NB4 (cell line): ENCODE data around the gene SRRM2.

Experiments used
- DNase-seq: peaks from one replicate; pipeline ENCODE4 v3.0.0; 2010; ENCODE audit warnings: low read depth
- H3K4me3 ChIP-seq: one replicate; pipeline ENCODE4 v1.5.1; 2011; ENCODE audit warnings: mild to moderate bottlenecking, low read depth, low read length, moderate library complexity
- MYC ChIP-seq: IDR thresholded peaks from 2 replicates; pipeline ENCODE4 v1.6.1; 2011; ENCODE audit warnings: low read depth, low read length
- POLR2A ChIP-seq: IDR thresholded peaks from 2 replicates; pipeline ENCODE4 v1.6.1; 2011; ENCODE audit warnings: mild to moderate bottlenecking; ENCODE audit not compliant: insufficient read length; ENCODE audit errors: extremely low read depth
- TF ChIP-seq, protein P1 (sequence below): IDR thresholded peaks from 2 replicates; pipeline ENCODE4 v1.6.1; 2011; ENCODE audit warnings: low read depth, low read length
- TF ChIP-seq, protein P2 (sequence below): IDR thresholded peaks from one replicate; pipeline ENCODE4 v1.5.1; 2012; ENCODE audit warnings: low read depth, low read length

The SRRM2 gene

GRCh38 chr16:2706085-2706484 is 46.4 kb upstream of the SRRM2 start:
- DNase-seq, result no peak
- TF ChIP-seq MYC (no peak), POLR2A (no peak)
- TF ChIP-seq, protein P1, sequence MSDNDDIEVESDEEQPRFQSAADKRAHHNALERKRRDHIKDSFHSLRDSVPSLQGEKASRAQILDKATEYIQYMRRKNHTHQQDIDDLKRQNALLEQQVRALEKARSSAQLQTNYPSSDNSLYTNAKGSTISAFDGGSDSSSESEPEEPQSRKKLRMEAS, result no peak
- TF ChIP-seq, protein P2, sequence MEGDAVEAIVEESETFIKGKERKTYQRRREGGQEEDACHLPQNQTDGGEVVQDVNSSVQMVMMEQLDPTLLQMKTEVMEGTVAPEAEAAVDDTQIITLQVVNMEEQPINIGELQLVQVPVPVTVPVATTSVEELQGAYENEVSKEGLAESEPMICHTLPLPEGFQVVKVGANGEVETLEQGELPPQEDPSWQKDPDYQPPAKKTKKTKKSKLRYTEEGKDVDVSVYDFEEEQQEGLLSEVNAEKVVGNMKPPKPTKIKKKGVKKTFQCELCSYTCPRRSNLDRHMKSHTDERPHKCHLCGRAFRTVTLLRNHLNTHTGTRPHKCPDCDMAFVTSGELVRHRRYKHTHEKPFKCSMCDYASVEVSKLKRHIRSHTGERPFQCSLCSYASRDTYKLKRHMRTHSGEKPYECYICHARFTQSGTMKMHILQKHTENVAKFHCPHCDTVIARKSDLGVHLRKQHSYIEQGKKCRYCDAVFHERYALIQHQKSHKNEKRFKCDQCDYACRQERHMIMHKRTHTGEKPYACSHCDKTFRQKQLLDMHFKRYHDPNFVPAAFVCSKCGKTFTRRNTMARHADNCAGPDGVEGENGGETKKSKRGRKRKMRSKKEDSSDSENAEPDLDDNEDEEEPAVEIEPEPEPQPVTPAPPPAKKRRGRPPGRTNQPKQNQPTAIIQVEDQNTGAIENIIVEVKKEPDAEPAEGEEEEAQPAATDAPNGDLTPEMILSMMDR, result no peak

GRCh38 chr16:2706611-2707311 is 45.7 kb upstream of the SRRM2 start:
- no peak overlapping the region for H3K4me3 ChIP-seq
- no peak for TF ChIP-seq POLR2A
- no peak for TF ChIP-seq MYC
- no peak for DNase-seq

More at GRCh38 chr16:2706085-2706484, 46.4 kb upstream of the SRRM2 start:
- H3K4me3 ChIP-seq, result no peak overlapping the region

DNA sequence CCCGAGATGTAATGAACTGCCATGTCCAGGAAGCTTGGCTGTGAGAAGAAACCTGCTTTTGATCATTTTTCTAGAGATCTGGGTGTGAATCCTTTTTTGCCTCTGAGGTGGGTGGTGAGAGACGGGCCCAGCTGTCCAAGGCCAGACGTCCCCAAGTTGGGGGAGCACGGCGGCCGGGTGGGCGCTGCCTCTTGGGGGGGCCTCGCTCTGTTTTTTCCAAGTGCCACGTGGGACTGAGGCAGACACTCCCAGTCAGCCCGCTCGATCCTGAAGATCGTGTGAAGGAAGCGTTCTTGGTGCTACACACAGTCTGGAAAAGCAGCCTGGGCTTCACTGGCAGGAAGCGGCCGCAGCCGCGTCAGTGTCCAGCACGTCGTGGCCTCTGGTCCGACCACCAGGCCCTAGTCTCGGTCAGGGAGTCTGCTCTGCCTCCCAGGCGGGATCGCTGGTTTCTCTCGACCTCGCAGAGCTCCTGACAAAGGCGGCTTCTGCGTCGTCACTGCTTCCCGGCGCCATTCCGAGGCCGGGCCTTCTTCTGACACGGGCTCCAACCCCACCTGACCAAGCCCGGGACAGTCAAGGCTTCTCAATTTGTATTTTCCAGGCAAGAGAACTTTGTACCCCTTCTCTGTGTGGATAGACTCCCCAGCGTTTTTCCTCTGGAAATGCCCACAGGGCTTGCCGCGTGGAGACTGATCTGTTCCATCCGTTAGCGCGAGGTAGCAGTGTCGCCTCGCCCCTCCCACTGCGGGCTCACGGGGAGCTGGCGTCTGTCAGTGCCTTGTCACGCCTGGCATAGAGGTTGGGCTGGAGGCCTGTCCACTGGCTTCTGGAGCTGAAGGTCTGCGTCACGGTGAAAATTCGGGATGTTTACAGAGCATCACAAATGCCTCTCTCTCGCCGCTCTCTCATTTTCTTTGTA is 44.8 kb upstream of the SRRM2 start:
- TF ChIP-seq POLR2A (no peak), MYC (no peak)
- TF ChIP-seq, protein P2, result no peak
- TF ChIP-seq, protein P1, result no peak
- no peak overlapping the region for H3K4me3 ChIP-seq
- no peak for DNase-seq

- no peak overlapping the region for H3K4me3 ChIP-seq
Measured at GRCh38 chr16:2708290-2708639, 44.2 kb upstream of the SRRM2 start.

GRCh38 chr16:2708955-2709587 is 43.4 kb upstream of the SRRM2 start:
- no peak for TF ChIP-seq POLR2A
- no peak for TF ChIP-seq MYC
- TF ChIP-seq, protein P1, result no peak
- TF ChIP-seq, protein P2, result no peak
- no peak for DNase-seq
- no peak overlapping the region for H3K4me3 ChIP-seq

More at GRCh38 chr16:2708290-2708639, 44.2 kb upstream of the SRRM2 start:
- DNase-seq, result no peak
- TF ChIP-seq POLR2A (no peak), MYC (no peak)
- TF ChIP-seq, protein P1, result no peak
- TF ChIP-seq, protein P2, result no peak

GRCh38 chr16:2709588-2709984 is 42.9 kb upstream of the SRRM2 start:
- DNase-seq, result no peak
- no peak overlapping the region for H3K4me3 ChIP-seq
- TF ChIP-seq, protein P2, result no peak
- TF ChIP-seq, protein P1, result no peak
- TF ChIP-seq MYC, result no peak
- TF ChIP-seq POLR2A, result no peak
